Vein endothelial cell (primary cell): ENCODE data around the gene MAP2K6. TPM values are rescaled to one million over a fixed set of nuclear protein-coding genes. Genes with fewer than 3 reads are reported as not detected.

ENCODE experiments used
- total RNA-seq: library from RNA; depleted of rRNA; stranded (reverse); fragments of >200 nt; gene quantifications from 2 replicates; pipeline ENCODE4 v1.2.3, GENCODE V29; 2012

The MAP2K6 gene
- total RNA-seq = 7.5 and 7.8 TPM in 2 replicates

GRCh38 chr17:69414408-69415274 is at the start of gene MAP2K6:
Gene MAP2K6, plus strand, starts transcription at chr17:69414697. Its CDS starts 288 bp downstream, at chr17:69414985.

Other genes starting within 250 kb of the MAP2K6 start
- 0.98 and 2.5 TPM in 2 replicates for gene ABCA10, start 185.9 kb upstream of the MAP2K6 start, total RNA-seq
- gene ABCA5, start 87.6 kb upstream of the MAP2K6 start, total RNA-seq = 21.6 and 23.5 TPM in 2 replicates